NCI-H1048 (cell line): ENCODE results near the gene VAMP1.
"Not testable (repeated sequence)": the region's sequence is repeated elsewhere in the genome, so short reads cannot be mapped to it uniquely, and the experiment has no call there.

Experiments used
- DNase-seq: peaks from one replicate; lab custom pipeline; 2025; lab: John Stamatoyannopoulos, UW

The VAMP1 gene

DNA sequence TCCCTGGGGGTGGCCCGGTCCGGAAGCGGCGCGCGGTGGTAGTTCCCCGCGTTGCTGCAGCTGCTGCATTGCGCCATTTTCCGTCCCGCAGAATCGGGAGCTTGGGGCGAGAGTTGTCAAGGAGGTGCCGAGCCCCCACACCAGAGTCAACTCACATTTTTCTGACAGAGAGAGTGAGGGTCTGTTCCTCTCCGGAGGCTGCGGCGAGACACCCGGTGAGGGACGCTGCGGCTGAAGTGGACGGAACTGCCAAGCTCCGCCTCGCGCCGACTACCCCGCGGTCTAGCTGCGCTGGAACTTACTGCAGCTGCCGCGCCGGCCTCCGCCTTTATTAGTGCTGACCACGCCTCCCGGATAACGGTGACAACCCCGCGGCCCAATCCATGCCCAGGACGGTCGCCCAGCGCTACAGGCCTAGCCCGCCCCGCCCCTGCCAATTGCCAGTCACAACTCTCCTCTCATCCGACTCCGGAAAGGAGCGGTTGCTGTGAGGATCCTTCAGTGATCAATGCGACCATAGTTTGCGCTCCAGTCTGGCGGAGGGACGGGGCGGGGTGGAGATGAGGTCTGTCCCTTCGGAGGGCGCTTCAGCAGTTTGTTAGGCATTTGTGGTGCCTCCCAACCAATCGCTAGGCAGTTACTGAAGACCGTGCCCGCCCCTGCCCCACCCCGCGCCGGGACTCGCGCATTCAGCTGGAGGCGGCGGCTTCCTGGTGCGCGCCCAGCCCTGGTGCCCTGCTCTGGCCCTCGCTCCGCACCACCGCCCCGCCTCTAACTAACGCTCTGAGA, at the start of gene VAMP1:
VAMP1 (minus strand) TSS at position 303 of the 789 bp plus-strand sequence; CDS start at position 157, 146 bp downstream.
- DNase-seq, result peak; percentile 93

DNA sequence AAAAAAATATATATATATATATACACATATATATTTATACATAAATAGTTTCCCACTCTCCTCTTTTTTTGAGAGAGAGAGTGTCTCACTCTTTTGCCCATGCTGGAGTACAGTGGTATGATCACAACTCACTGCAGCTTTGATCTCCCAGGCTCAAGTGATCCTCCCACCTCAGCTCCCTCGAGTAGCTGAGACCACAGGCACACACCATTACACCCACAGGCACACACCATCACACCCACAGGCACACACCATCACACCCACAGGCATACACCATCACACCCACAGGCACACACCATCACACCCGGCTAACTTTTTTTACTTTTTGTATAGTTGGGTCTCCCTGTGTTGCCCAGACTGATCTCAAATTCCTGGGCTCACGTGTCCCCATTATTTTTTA, 49.7 kb upstream of the VAMP1 start:
- DNase-seq, result no peak

DNA sequence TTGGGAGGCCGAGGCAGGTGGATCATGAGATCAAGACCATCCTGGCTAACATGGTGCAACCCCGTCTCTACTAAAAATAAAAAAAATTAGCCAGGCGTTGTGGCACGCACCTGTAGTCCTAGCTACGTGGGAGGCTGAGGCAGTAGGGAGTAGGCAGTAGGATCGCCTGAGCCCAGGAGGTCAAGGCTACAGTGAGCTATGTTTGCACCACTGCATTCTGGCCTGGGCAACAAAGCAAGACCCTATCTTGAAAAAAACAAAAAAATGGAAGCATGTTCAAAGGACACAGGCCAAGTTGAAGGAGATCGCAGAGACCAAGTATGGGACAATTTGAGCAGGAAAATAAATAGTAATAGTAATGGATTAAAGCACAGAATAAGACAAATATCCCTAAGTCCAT, 37.6 kb upstream of the VAMP1 start:
- no peak for DNase-seq

DNA sequence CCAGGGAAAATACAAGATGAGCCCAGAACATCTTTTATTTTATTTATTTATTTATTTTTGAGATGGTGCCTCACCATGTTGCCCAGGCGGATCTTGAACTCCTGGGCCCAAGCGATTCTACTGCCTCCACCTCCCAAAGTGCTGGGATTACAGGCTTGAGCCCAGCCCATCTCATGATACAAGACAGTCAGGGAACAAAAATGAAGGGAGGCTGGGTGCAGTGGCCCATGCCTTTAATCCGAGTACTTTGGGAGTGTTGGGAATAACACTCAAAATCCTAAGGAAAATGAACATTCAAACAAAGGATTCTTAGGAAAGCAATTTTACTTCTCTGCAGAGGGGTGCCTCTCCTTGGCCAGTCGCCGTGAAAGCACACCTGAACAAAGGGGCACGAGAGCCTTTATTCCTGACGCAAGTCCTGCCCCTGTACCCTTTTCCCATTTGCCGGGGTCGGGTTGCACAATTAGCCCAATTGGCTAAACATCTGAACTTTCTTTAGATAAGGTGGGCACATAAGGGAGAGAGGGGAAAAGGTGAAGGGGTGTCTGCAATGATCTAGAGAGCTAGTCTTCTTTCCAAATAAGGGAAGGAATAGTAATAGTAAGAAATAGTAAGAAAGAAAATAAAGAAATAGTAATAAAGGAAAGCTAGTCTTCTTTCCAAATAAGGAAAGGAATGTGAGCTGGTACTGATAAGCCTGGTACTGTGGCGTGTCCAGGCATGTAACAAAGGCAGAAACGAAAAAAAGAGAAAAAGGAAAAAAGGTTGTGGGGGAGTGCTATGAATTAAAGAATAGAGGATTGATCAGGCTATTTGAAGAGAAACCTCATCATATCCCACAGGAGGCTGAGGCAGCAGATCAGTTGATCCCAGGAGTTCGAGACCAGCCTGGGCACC, 36.9 kb upstream of the VAMP1 start:
- DNase-seq, result no peak

DNA sequence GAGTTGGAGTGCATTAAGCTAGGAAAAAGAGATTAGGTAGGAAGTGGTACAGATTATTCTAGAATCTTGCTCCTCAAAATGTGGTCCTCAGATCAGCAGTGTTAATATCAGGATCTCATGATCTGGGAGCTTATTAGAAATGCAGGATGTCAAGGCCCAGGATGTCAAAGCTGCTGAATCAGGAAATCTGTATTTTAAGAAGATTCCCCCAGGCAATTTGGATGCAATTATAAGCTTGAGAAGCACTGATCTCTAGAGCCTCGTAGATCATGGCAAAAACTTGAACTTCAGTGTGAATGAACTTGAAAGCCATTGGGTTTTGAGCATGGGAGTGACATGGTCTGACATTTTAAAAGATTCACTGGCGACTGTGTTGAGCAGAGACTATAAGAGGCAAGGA, 30.0 kb upstream of the VAMP1 start:
- no peak for DNase-seq

GRCh38 chr12:6497291-6497690, 26.8 kb upstream of the VAMP1 start:
- DNase-seq, result not testable (repeated sequence)

GRCh38 chr12:6494968-6495367, 24.5 kb upstream of the VAMP1 start:
- no peak for DNase-seq

DNA sequence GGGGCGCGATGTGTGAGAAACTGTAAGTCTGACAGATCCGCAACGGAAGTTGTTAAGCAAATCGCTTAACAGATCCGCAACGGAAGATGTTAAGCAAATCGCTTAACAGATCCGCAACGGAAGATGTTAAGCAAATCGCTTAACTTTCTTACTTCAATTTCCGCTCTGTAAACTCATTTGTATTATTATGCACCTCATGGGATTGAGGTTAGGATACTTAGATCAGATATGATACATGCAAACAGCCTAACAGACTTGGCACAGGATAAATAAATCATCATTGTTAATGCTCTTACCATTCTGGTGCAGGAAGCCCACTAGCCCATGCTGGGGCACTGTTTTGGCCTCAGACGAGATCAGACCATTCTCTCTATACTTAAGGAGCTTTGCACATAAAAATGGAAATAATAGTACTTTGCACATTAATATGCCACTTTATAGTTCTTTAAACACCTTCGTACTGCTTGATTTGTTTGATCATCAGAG, 23.8 kb upstream of the VAMP1 start:
- DNase-seq, result no peak

- peak; percentile 90 for DNase-seq
Observed at GRCh38 chr12:6493497-6494257, 23.2 kb upstream of the VAMP1 start, which contains the start of gene NCAPD2. NCAPD2 (plus strand) TSS chr12:6494102; CDS start chr12:6495099, 997 bp downstream.

DNA sequence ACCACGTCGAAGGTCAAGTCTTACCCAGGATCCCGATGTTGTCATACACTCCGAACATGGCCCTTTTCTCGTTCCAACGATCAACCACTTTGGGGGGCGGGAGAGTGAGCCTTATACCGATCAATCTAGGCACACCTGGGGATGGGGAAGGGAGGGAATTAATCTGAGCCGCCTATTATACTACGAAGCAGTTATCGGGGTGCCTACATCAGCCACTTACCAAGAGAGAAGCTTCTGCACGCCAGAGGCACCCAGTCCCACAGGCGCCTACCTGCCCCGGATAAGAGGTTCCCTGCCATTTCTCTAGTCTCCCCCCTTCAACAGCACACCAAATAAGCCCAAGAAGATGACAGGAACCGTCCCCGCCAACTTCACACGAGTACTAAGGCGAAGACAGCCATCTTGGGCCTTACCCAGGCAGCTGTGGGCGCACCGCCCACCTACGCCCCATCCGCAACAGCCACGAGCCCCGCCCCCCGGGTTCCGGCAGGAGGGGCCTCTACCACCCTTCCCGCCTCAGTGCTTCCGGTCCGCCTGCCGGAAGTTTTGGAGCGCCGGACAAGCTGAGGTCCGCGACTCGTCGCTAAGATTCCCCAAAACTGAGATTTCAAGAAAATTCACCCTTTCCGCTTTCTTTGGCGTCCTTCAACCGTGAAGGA, 22.5 kb upstream of the VAMP1 start, which contains the start of gene MRPL51:
MRPL51 (minus strand) TSS at position 425 of the 659 bp plus-strand sequence; CDS start at position 299, 126 bp downstream.
- DNase-seq, result peak; percentile 92

DNA sequence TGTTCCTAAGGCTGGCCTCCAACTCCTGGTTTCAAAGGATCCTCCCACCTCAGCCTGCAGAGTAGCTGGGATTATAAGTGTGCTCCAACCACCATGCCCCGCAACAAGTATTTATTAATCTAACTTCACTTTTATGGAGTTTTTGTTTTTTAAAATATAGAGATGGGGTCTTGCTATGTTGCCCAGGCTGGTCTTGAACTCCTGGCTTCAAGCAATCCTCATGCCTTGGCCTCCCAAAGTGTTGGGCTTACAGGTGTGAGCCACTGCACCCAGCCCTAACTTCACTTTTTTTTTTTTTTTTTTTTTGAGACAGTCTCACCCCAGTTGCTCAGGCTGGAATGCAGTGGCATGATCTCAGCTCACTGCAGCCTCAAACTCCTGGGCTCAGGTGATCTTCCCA, 20.2 kb upstream of the VAMP1 start:
- DNase-seq, result not testable (repeated sequence)

GRCh38 chr12:6489449-6489848, 19.0 kb upstream of the VAMP1 start:
- no peak for DNase-seq

DNA sequence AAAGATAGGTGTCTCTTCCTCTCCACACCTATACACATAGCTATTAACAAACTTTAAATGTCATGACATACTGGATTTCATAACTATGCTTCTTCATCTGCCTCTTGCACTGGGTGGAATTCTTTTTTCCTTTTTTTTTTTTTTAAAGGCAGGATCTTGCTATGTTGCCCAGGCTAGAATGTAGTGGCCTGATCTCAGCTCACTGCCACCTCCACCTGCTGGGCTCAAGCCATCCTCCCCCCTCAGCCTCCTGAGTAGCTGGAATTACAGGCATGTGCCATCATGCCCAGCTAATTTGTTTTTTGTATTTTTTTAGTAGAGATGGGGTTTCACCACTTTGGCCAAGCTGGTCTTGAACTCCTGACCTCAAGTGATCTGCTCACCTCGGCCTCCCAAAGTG, 17.8 kb upstream of the VAMP1 start:
- DNase-seq, result no peak

DNA sequence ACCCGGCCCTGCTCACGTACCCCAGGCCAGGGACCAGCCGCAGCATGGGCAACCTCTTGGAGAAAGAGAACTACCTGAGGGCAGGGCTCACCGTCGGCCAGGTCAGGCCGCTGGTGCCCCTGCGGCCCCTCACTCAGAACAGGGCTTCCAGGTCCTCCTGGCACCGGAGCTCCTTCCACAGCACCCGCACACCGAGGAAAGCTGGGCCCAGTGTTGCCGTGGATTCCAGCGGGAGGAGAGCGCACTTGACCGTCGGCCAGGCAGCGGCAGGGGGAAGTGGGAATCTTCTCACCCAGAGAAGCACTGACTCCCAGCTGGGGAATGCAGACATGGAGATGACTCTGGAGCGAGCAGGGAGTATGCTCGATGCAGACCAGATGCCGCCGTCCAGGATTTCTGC, 7.9 kb upstream of the VAMP1 start:
- DNase-seq, result no peak

DNA sequence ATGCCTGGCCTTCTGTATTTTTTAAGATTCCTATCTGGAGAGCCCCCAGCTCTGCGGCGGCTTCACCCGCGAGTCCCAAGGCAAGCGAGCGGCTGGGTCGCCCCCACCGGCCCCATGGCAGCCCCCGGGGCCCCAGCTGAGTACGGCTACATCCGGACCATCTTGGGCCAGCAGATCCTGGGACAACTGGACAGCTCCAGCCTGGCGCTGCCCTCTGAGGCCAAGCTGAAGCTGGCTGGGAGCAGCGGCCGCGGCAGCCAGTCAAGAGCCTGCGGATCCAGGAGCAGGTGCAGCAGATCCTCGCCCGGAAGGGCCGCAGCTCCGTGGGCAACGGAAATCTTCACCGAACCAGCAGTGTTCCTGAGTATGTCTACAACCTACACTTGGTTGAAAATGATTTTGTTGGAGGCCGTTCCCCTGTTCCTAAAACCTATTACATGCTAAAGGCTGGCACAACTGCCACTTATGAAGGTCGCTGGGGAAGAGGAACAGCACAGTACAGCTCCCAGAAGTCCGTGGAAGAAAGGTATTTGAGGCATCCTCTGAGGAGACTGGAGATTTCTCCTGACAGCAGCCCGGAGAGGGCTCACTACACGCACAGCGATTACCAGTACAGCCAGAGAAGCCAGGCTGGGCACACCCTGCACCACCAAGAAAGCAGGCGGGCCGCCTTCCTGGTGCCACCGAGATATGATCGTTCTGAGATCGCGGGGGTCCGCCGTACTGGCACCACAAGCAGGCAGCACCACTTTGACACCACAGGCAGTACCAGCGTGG, 7.3 kb upstream of the VAMP1 start:
- DNase-seq, result not testable (repeated sequence)

DNA sequence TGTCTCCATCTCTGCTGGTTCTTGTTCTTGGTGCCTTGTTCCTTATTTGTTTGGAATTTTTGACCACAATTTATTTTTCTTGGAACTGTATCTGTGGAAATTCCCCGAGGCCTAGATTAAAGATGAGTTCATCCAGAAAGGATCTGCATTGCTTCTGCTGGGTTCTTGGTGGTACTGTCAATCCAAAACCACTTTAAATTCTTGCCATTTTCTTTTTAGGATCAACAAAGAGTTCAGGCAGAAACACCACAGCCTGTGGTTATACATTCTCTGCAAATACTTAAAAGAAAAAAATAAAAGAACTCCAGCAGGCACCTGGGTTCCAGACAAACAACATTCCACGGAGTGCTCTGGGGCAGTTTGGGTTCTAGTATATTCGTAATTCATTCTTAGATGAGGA, 6.0 kb upstream of the VAMP1 start:
- DNase-seq, result no peak

GRCh38 chr12:6475233-6475975, 4.9 kb upstream of the VAMP1 start:
- DNase-seq, result not testable (repeated sequence)

- no peak for DNase-seq
Observed at GRCh38 chr12:6472491-6472890, 2.0 kb upstream of the VAMP1 start.

GRCh38 chr12:6471989-6472360, 1.5 kb upstream of the VAMP1 start:
- no peak for DNase-seq
